Measurements from ENCODE around the gene ALKBH8. TPM values are rescaled to one million over a fixed set of nuclear protein-coding genes. Genes with fewer than 3 reads are reported as not detected.
A peak's percentile ranks its signal among the peaks of the same experiment; 100 is the strongest.
"Not testable (repeated sequence)": the region's sequence is repeated elsewhere in the genome, so short reads cannot be mapped to it uniquely, and the experiment has no call there.

Gene ALKBH8
- total and polyA plus RNA-seq, 2 experiments from 2014 or later: 6.6 to 10.7 TPM

- H3K4me3 ChIP-seq: no peak overlapping the region
- 17 to 27% methylated on average over 1 of the region's 1 CpG for WGBS, 2 experiments (ENCODE audit: low coverage in 1 of 2, low lambda C conversion rate in 2 of 2, missing lambda C conversion rate in 2 of 2)
- no peak overlapping the region for H2AFZ ChIP-seq
- no peaks in the 10 kb centered on the region for H3K36me3 ChIP-seq (ENCODE audit: low read depth)
- no peaks in the 10 kb centered on the region for H3K9me2 ChIP-seq (ENCODE audit: insufficient read depth)
- no peaks in the 10 kb centered on the region for H3K9me3 ChIP-seq (ENCODE audit: low read depth)
- no peak for DNase-seq
- no peak overlapping the region for H3K9ac ChIP-seq
- H3K27ac ChIP-seq: no peak overlapping the region
- no peaks in the 10 kb centered on the region for H3K79me2 ChIP-seq (ENCODE audit: insufficient read depth)
- H3K4me1 ChIP-seq (ENCODE audit: insufficient read depth): no peaks in the 10 kb centered on the region
- H3K4me2 ChIP-seq (ENCODE audit: unreplicated experiment): no peak overlapping the region
- no peaks in the 10 kb centered on the region for H3K27me3 ChIP-seq (replicated peaks; ENCODE audit: insufficient read depth)
- in situ Hi-C loops (cut with MboI): no loop called here
- TF ChIP-seq EZH2phosphoT487 (IDR thresholded peaks at IDR 0.05; ENCODE audit: insufficient read depth, low read depth): no peak
- no peak for TF ChIP-seq EZH2 (IDR thresholded peaks at IDR 0.05; ENCODE audit: insufficient read depth, poor library complexity, severe bottlenecking)
- H4K20me1 ChIP-seq (ENCODE audit: insufficient read depth): no peaks in the 10 kb centered on the region
- H3F3A ChIP-seq (ENCODE audit: insufficient read depth): no peaks in the 10 kb centered on the region
These were observed 7.9 kb upstream of the ALKBH8 start for GRCh38 chr11:107573438-107573837.

- Histone ChIP-seq H4K20me1 (ENCODE audit: insufficient read depth) (no peaks in the 10 kb centered on the region), H3K9me3 (ENCODE audit: low read depth) (no peaks in the 10 kb centered on the region), H3K27ac (no peak overlapping the region), H3K4me3 (no peak overlapping the region), H3K79me2 (ENCODE audit: insufficient read depth) (peaks cover under 1% of the 10 kb centered on the region; the same call in 1 of the 2 replicates), H3K4me2 (ENCODE audit: unreplicated experiment) (no peak overlapping the region), H3F3A (ENCODE audit: insufficient read depth) (peaks cover 6% of the 10 kb centered on the region; the same call in 1 of the 2 replicates), H3K27me3 (replicated peaks; ENCODE audit: insufficient read depth) (no peaks in the 10 kb centered on the region), H3K9ac (no peak overlapping the region), H3K9me2 (ENCODE audit: insufficient read depth) (no peaks in the 10 kb centered on the region), H2AFZ (no peak overlapping the region), H3K4me1 (ENCODE audit: insufficient read depth) (peaks cover 8% of the 10 kb centered on the region), H3K36me3 (ENCODE audit: low read depth) (no peaks in the 10 kb centered on the region)
- TF ChIP-seq EZH2phosphoT487 (IDR thresholded peaks at IDR 0.05; ENCODE audit: insufficient read depth, low read depth) (no peak), EZH2 (IDR thresholded peaks at IDR 0.05; ENCODE audit: insufficient read depth, poor library complexity, severe bottlenecking) (no peak)
- in situ Hi-C loops (cut with MboI): no loop called here
- 77 to 80% methylated on average over 8 to 12 of the region's 12 CpGs for WGBS, 2 experiments (ENCODE audit: low coverage in 1 of 2, low lambda C conversion rate in 2 of 2, missing lambda C conversion rate in 2 of 2)
- DNase-seq: no peak
These were observed 4.5 kb upstream of the ALKBH8 start for GRCh38 chr11:107570015-107570414.

- no peak for DNase-seq
- H3K27me3 ChIP-seq (replicated peaks; ENCODE audit: insufficient read depth): no peaks in the 10 kb centered on the region
- WGBS, 2 experiments (ENCODE audit: low coverage in 1 of 2, low lambda C conversion rate in 2 of 2, missing lambda C conversion rate in 2 of 2): 47 to 49% methylated on average over 5 of the region's 5 CpGs
These were observed 2.3 kb upstream of the ALKBH8 start for GRCh38 chr11:107567739-107568335.

GRCh38 chr11:107566569-107566968 is 1.0 kb upstream of the ALKBH8 start:
- H3K9me2 ChIP-seq (ENCODE audit: insufficient read depth): no peaks in the 10 kb centered on the region
- DNase-seq: no peak
- no peaks in the 10 kb centered on the region for H3K27me3 ChIP-seq (replicated peaks; ENCODE audit: insufficient read depth)
- H3K4me2 ChIP-seq (ENCODE audit: unreplicated experiment): no peak overlapping the region
- no peaks in the 10 kb centered on the region for H4K20me1 ChIP-seq (ENCODE audit: insufficient read depth)
- no peak overlapping the region for H3K27ac ChIP-seq
- H3K9me3 ChIP-seq (ENCODE audit: low read depth): no peaks in the 10 kb centered on the region
- H3K36me3 ChIP-seq (ENCODE audit: low read depth): no peaks in the 10 kb centered on the region
- WGBS, 2 experiments (ENCODE audit: low coverage in 1 of 2, low lambda C conversion rate in 2 of 2, missing lambda C conversion rate in 2 of 2): 41 to 54% methylated on average over 2 of the region's 2 CpGs
- peak overlapping the region; percentile 99 for H2AFZ ChIP-seq
- H3K79me2 ChIP-seq (ENCODE audit: insufficient read depth): peaks cover 10% of the 10 kb centered on the region
- in situ Hi-C loops (cut with MboI): no loop called here
- TF ChIP-seq EZH2 (IDR thresholded peaks at IDR 0.05; ENCODE audit: insufficient read depth, poor library complexity, severe bottlenecking) (no peak), EZH2phosphoT487 (IDR thresholded peaks at IDR 0.05; ENCODE audit: insufficient read depth, low read depth) (no peak)
- H3K4me1 ChIP-seq (ENCODE audit: insufficient read depth): peaks cover 39% of the 10 kb centered on the region
- no peak overlapping the region for H3K9ac ChIP-seq
- H3F3A ChIP-seq (ENCODE audit: insufficient read depth): peaks cover 40% of the 10 kb centered on the region
- H3K4me3 ChIP-seq: no peak overlapping the region

More at GRCh38 chr11:107567739-107568335, 2.3 kb upstream of the ALKBH8 start:
- H2AFZ ChIP-seq: no peak overlapping the region
- no peak overlapping the region for H3K27ac ChIP-seq
- H4K20me1 ChIP-seq (ENCODE audit: insufficient read depth): no peaks in the 10 kb centered on the region
- H3F3A ChIP-seq (ENCODE audit: insufficient read depth): peaks cover 27% of the 10 kb centered on the region
- in situ Hi-C loops (cut with MboI): no loop called here
- no peaks in the 10 kb centered on the region for H3K9me2 ChIP-seq (ENCODE audit: insufficient read depth)
- H3K79me2 ChIP-seq (ENCODE audit: insufficient read depth): peaks cover 10% of the 10 kb centered on the region
- H3K9ac ChIP-seq: no peak overlapping the region
- no peaks in the 10 kb centered on the region for H3K9me3 ChIP-seq (ENCODE audit: low read depth)
- no peak overlapping the region for H3K4me3 ChIP-seq
- H3K36me3 ChIP-seq (ENCODE audit: low read depth): no peaks in the 10 kb centered on the region
- peaks cover 29% of the 10 kb centered on the region for H3K4me1 ChIP-seq (ENCODE audit: insufficient read depth)
- TF ChIP-seq EZH2 (IDR thresholded peaks at IDR 0.05; ENCODE audit: insufficient read depth, poor library complexity, severe bottlenecking) (no peak), EZH2phosphoT487 (IDR thresholded peaks at IDR 0.05; ENCODE audit: insufficient read depth, low read depth) (no peak)
- no peak overlapping the region for H3K4me2 ChIP-seq (ENCODE audit: unreplicated experiment)

- H3K27me3 ChIP-seq (replicated peaks; ENCODE audit: insufficient read depth); in situ Hi-C loops (cut with MboI); H4K20me1 ChIP-seq (ENCODE audit: insufficient read depth); H3K9me3 ChIP-seq (ENCODE audit: low read depth); H3K36me3 ChIP-seq (ENCODE audit: low read depth); H3K9me2 ChIP-seq (ENCODE audit: insufficient read depth): not testable (repeated sequence)
- Histone ChIP-seq H3K27ac (peak overlapping the region; percentile 94), H3F3A (ENCODE audit: insufficient read depth) (peaks cover 45% of the 10 kb centered on the region), H2AFZ (peak overlapping the region; percentile 99), H3K4me2 (ENCODE audit: unreplicated experiment) (peak overlapping the region; percentile 100), H3K9ac (peak overlapping the region; percentile 90), H3K79me2 (ENCODE audit: insufficient read depth) (peaks cover 10% of the 10 kb centered on the region), H3K4me1 (ENCODE audit: insufficient read depth) (peaks cover 44% of the 10 kb centered on the region), H3K4me3 (peak overlapping the region; percentile 91)
- DNase-seq: peak; percentile 73
- WGBS, 2 experiments (ENCODE audit: low coverage in 1 of 2, low lambda C conversion rate in 2 of 2, missing lambda C conversion rate in 2 of 2): 36 to 39% methylated on average over 9 of the region's 9 CpGs
These were observed 493 bp upstream of the ALKBH8 start for GRCh38 chr11:107565955-107566501.

Data from GM23248 (cell line).